Liver (tissue), 9 donors: Measurements from ENCODE around the gene RXFP2. TPM values are rescaled to one million over a fixed set of nuclear protein-coding genes. Genes with fewer than 3 reads are reported as not detected.

Source experiments
- DNase-seq: peaks from one replicate; pipeline ENCODE4 v3.0.0-alpha.2; 2017; ENCODE audit warnings: low spot score
- H3K27ac ChIP-seq, 2 donors: one replicate each; pipeline ENCODE4 v1.7.0; 2013; ENCODE audit warnings: inconsistent platforms in 2 of 2, low read length in 2 of 2, control low read depth in 1 of 2, low read depth in 1 of 2, mild to moderate bottlenecking in 1 of 2
- H3K27me3 ChIP-seq, 4 donors: one replicate each; pipeline versions ENCODE4 v1.6.1 to v1.7.0; 2013; ENCODE audit warnings: low read length in 3 of 4, inconsistent platforms in 1 of 4, mild to moderate bottlenecking in 1 of 4, moderate library complexity in 1 of 4; ENCODE audit not compliant: control insufficient read depth in 4 of 4, insufficient read depth in 4 of 4
- H3K36me3 ChIP-seq, 4 donors: one replicate each; pipeline versions ENCODE4 v1.6.1 to v1.7.0; 2013; ENCODE audit warnings: low read length in 3 of 4, mild to moderate bottlenecking in 3 of 4, low read depth in 1 of 4, moderate library complexity in 1 of 4; ENCODE audit not compliant: control insufficient read depth in 4 of 4, insufficient read depth in 3 of 4
- H3K4me1 ChIP-seq, 4 donors: one replicate each; pipeline versions ENCODE4 v1.6.1 to v1.7.0; 2013; ENCODE audit warnings: low read length in 3 of 4, mild to moderate bottlenecking in 3 of 4, moderate library complexity in 1 of 4; ENCODE audit not compliant: control insufficient read depth in 4 of 4, insufficient read depth in 4 of 4
- H3K4me3 ChIP-seq, 3 donors: one replicate each; pipeline versions ENCODE4 v1.6.1 to v1.7.0; 2013; ENCODE audit warnings: low read length in 3 of 3, control low read depth in 1 of 3, low read depth in 1 of 3, mild to moderate bottlenecking in 1 of 3
- H3K9ac ChIP-seq, 2 donors: one replicate each; pipeline ENCODE4 v1.7.0; 2013; ENCODE audit warnings: low read length in 2 of 2, mild to moderate bottlenecking in 2 of 2, moderate library complexity in 2 of 2, control low read depth in 1 of 2, low read depth in 1 of 2
- H3K9me3 ChIP-seq, 4 donors: one replicate each; pipeline versions ENCODE4 v1.6.1 to v1.7.0; 2013; ENCODE audit warnings: low read length in 3 of 4; ENCODE audit not compliant: control insufficient read depth in 4 of 4
- ATF3 ChIP-seq: IDR thresholded peaks from 2 replicates; pipeline ENCODE4 v1.6.1; 2016; ENCODE audit warnings: antibody characterized with exemption
- EGR1 ChIP-seq, 2 donors: IDR thresholded peaks; 2 replicates each; pipeline ENCODE4 v1.6.1; 2016 to 2018; ENCODE audit warnings: antibody characterized with exemption in 2 of 2, low read depth in 2 of 2
- FOXA1 ChIP-seq: IDR thresholded peaks from 2 replicates; pipeline ENCODE4 v1.6.1; 2016; ENCODE audit warnings: antibody characterized with exemption
- GABPA ChIP-seq, 2 donors: IDR thresholded peaks in 1 of 2; conservative IDR thresholded peaks in 1 of 2; 2 replicates each; pipeline ENCODE4 v1.6.1; 2016; ENCODE audit warnings: antibody characterized with exemption in 2 of 2, mild to moderate bottlenecking in 1 of 2, moderate library complexity in 1 of 2
- JUND ChIP-seq, 2 donors: IDR thresholded peaks; 2 replicates each; pipeline ENCODE4 v1.6.1; 2016; ENCODE audit warnings: antibody characterized with exemption in 2 of 2
- NR2F2 ChIP-seq: IDR thresholded peaks from 2 replicates; pipeline ENCODE4 v1.6.1; 2016; ENCODE audit warnings: antibody characterized with exemption
- RXRA ChIP-seq, 2 donors: IDR thresholded peaks; 2 replicates each; pipeline ENCODE4 v1.6.1; 2017 to 2018; ENCODE audit warnings: antibody characterized with exemption in 2 of 2, mild to moderate bottlenecking in 1 of 2
- SP1 ChIP-seq: IDR thresholded peaks from 2 replicates; pipeline ENCODE4 v1.6.1; 2018; ENCODE audit warnings: antibody characterized with exemption, mild to moderate bottlenecking
- YY1 ChIP-seq: IDR thresholded peaks from 2 replicates; pipeline ENCODE4 v1.6.1; 2016; ENCODE audit warnings: antibody characterized with exemption, mild to moderate bottlenecking
- ZBTB33 ChIP-seq: IDR thresholded peaks from 2 replicates; pipeline ENCODE4 v1.6.1; 2016; ENCODE audit warnings: antibody characterized with exemption
- WGBS: extraction: QIAGEN DNeasy Blood & Tissue Kit; methylation state at CpG from one replicate; pipeline ENCODE4 v1.1.7; 2013; 5-methylcytosine and 5-hydroxymethylcytosine counted together
- polyA plus RNA-seq, 2 donors: library from polyadenylated mRNA; stranded (reverse) in 1 of 2; unstranded in 1 of 2; fragments of 200-250 nt in 1 of 2; fragments of >200 nt in 1 of 2; fragmentation: Nextera tagmentation in 1 of 2; extraction: Ambion mirVana in 1 of 2; gene quantifications; one replicate each; pipeline versions ENCODE4 v1.2.1 to v1.2.3, GENCODE V29; 2013 to 2015
- total RNA-seq, 2 donors: library from RNA; depleted of rRNA; stranded (reverse); fragments of >200 nt; gene quantifications; one replicate each; pipeline ENCODE4 v1.2.3, GENCODE V29; 2014
- TF ChIP-seq, protein P1 (sequence below): IDR thresholded peaks from 2 replicates; pipeline ENCODE4 v1.6.1; 2016; ENCODE audit warnings: antibody characterized with exemption, mild to moderate bottlenecking
- TF ChIP-seq, protein P2 (sequence below): IDR thresholded peaks from 2 replicates; pipeline ENCODE4 v1.6.1; 2016; ENCODE audit warnings: antibody characterized with exemption
- donor health status: healthy.
- donor health status: healthy.
- donor health status: healthy.
- donor health status: healthy.
- donor health status: healthy.

RXFP2 gene
- total and polyA plus RNA-seq, 4 donors, result not detected

DNA sequence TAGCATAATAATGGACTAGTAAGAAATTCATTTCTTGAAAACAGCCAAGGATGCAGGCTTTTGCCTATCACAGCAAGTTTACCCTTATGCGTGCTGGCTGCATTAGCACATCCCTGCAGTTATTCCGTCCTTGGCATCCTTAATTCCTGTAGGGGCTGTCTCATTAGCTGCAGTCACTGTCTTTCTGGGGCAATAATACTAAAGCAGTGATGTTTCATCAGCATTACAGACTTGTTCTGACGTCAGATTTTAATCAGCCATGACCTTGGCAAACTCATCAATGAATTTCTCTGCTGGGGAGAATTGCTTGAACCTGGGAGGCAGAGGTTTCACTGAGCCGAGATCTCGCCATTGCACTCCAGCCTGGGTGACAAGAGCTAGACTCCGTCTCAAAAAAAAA, 103.7 kb downstream of the RXFP2 start:
- Histone ChIP-seq H3K36me3 (no peaks in the 10 kb centered on the region), H3K4me1 (peaks cover 2 to 8% (median 7%) of the 10 kb centered on the region in 4 donors), H3K9ac (no peak overlapping the region), H3K27ac (no peak overlapping the region), H3K27me3 (peaks cover 0 to 5% (median 2%) of the 10 kb centered on the region in 4 donors), H3K4me3 (no peak overlapping the region), H3K9me3 (no peaks in the 10 kb centered on the region)
- WGBS, result 68% methylated on average over 6 of the region's 6 CpGs
- TF ChIP-seq, protein P1, sequence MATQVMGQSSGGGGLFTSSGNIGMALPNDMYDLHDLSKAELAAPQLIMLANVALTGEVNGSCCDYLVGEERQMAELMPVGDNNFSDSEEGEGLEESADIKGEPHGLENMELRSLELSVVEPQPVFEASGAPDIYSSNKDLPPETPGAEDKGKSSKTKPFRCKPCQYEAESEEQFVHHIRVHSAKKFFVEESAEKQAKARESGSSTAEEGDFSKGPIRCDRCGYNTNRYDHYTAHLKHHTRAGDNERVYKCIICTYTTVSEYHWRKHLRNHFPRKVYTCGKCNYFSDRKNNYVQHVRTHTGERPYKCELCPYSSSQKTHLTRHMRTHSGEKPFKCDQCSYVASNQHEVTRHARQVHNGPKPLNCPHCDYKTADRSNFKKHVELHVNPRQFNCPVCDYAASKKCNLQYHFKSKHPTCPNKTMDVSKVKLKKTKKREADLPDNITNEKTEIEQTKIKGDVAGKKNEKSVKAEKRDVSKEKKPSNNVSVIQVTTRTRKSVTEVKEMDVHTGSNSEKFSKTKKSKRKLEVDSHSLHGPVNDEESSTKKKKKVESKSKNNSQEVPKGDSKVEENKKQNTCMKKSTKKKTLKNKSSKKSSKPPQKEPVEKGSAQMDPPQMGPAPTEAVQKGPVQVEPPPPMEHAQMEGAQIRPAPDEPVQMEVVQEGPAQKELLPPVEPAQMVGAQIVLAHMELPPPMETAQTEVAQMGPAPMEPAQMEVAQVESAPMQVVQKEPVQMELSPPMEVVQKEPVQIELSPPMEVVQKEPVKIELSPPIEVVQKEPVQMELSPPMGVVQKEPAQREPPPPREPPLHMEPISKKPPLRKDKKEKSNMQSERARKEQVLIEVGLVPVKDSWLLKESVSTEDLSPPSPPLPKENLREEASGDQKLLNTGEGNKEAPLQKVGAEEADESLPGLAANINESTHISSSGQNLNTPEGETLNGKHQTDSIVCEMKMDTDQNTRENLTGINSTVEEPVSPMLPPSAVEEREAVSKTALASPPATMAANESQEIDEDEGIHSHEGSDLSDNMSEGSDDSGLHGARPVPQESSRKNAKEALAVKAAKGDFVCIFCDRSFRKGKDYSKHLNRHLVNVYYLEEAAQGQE, result no peak
- DNase-seq, result no peak

GRCh38 chr13:31846182-31846938, 107.0 kb downstream of the RXFP2 start:
- Histone ChIP-seq H3K27me3 (peaks cover 0 to 5% (median 2%) of the 10 kb centered on the region in 4 donors), H3K36me3 (no peaks in the 10 kb centered on the region), H3K9me3 (no peaks in the 10 kb centered on the region), H3K4me1 (peaks cover 2 to 8% (median 7%) of the 10 kb centered on the region in 4 donors), H3K27ac (no peak overlapping the region), H3K9ac (peak overlapping the region in 1 of 2 donors; percentile 44), H3K4me3 (peak overlapping the region; percentile 54 to 90 (median 83))
- peak; percentile 84 for DNase-seq
- TF ChIP-seq GABPA (IDR thresholded peaks at IDR 0.05 in 1 of 2, conservative IDR thresholded peaks at IDR 0.05 in 1 of 2), result no peak
- TF ChIP-seq FOXA1, result no peak
- TF ChIP-seq ZBTB33, result no peak
- no peak for TF ChIP-seq SP1
- no peak for TF ChIP-seq YY1
- 1% methylated on average over 74 of the region's 74 CpGs for WGBS

GRCh38 chr13:31846961-31847752, 107.8 kb downstream of the RXFP2 start:
- Histone ChIP-seq H3K4me3 (peak overlapping the region in 2 of 3 donors; percentile 83 to 90), H3K27ac (no peak overlapping the region), H3K9me3 (no peaks in the 10 kb centered on the region), H3K36me3 (no peaks in the 10 kb centered on the region), H3K9ac (no peak overlapping the region), H3K4me1 (peaks cover 2 to 8% (median 7%) of the 10 kb centered on the region in 4 donors), H3K27me3 (peaks cover 0 to 5% (median 2%) of the 10 kb centered on the region in 4 donors)
- WGBS, result 10% methylated on average over 34 of the region's 34 CpGs
- no peak for DNase-seq
- TF ChIP-seq NR2F2 (no peak), ZBTB33 (no peak), RXRA (IDR thresholded peaks at IDR 0.05) (no peak), EGR1 (IDR thresholded peaks at IDR 0.05; ENCODE audit: low read depth in 2 of 2) (no peak), SP1 (no peak), JUND (IDR thresholded peaks at IDR 0.05) (no peak), ATF3 (no peak)
- TF ChIP-seq, protein P2, sequence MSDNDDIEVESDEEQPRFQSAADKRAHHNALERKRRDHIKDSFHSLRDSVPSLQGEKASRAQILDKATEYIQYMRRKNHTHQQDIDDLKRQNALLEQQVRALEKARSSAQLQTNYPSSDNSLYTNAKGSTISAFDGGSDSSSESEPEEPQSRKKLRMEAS, result no peak
- TF ChIP-seq, protein P1, result no peak
